SU-DHL-6 (cell line): ENCODE results near the gene HCFC1R1.

ENCODE experiments used
- H2AFZ ChIP-seq: fragments of 200-600 bp; sonication (generic); 2 replicates; pipeline ENCODE4 v1.6.1; 2014; ENCODE audit warnings: low read depth, mild to moderate bottlenecking, moderate library complexity, mixed read lengths, antibody characterized with exemption, low read length; ENCODE audit not compliant: severe bottlenecking
- H3F3A ChIP-seq: fragments of 200-600 bp; shearing (Covaris generic); 2 replicates; pipeline ENCODE4 v1.6.0; 2016; ENCODE audit warnings: antibody characterized with exemption, mild to moderate bottlenecking; ENCODE audit not compliant: insufficient read depth
- H3K27ac ChIP-seq: fragments of 200-600 bp; sonication (generic); 2 replicates; pipeline ENCODE4 v1.5.1; 2016; ENCODE audit warnings: low read depth, mild to moderate bottlenecking, low read length, moderate library complexity, mixed read lengths
- H3K27me3 ChIP-seq: fragments of 200-600 bp; sonication (generic), shearing (Covaris generic); 2 replicates; pipeline ENCODE4 v1.6.0; 2014; ENCODE audit warnings: mild to moderate bottlenecking, low read length
- H3K36me3 ChIP-seq: fragments of 200-600 bp; sonication (generic); 2 replicates; pipeline ENCODE4 v1.6.1; 2014; ENCODE audit warnings: mild to moderate bottlenecking, low read length, mixed read lengths
- H3K4me2 ChIP-seq: fragments of 300-600, 200-600 bp; shearing (Covaris generic), sonication (generic); 2 replicates; pipeline ENCODE4 v1.6.0; 2014; ENCODE audit warnings: low read length, low read depth, mild to moderate bottlenecking; ENCODE audit not compliant: poor library complexity, severe bottlenecking
- H3K4me3 ChIP-seq: fragments of 200-600 bp; sonication (generic); 2 replicates; pipeline ENCODE4 v1.5.1; 2014; ENCODE audit warnings: antibody characterized with exemption, low read length, mild to moderate bottlenecking, mixed read lengths; ENCODE audit not compliant: insufficient read depth, poor library complexity, severe bottlenecking
- H3K79me2 ChIP-seq: fragments of 200-600 bp; sonication (generic); 2 replicates; pipeline ENCODE4 v1.6.1; 2014; ENCODE audit warnings: mild to moderate bottlenecking, low read length, moderate library complexity; ENCODE audit not compliant: insufficient read depth
- H3K9ac ChIP-seq: fragments of 200-600 bp; sonication (generic); 2 replicates; pipeline ENCODE4 v1.7.0; 2014; ENCODE audit warnings: mild to moderate bottlenecking, low read length
- H3K9me2 ChIP-seq: fragments of 200-600 bp; sonication (generic); replicated peaks from 2 replicates; pipeline ENCODE4 v1.6.1; 2014; ENCODE audit warnings: low read length; ENCODE audit not compliant: insufficient read depth
- H3K9me3 ChIP-seq: fragments of 200-600 bp; sonication (generic); 2 replicates; pipeline ENCODE4 v1.6.1; 2014; ENCODE audit warnings: low read length, mixed read lengths; ENCODE audit not compliant: insufficient read depth
- H4K20me1 ChIP-seq: fragments of 200-600 bp; sonication (generic); 2 replicates; pipeline ENCODE4 v1.6.1; 2014; ENCODE audit warnings: low read depth, mild to moderate bottlenecking, antibody characterized with exemption, low read length, moderate library complexity, mixed read lengths
- EZH2phosphoT487 ChIP-seq: fragments of 200-600 bp; sonication (generic), shearing (Covaris generic); conservative IDR thresholded peaks from 2 replicates; pipeline ENCODE4 v1.6.1; 2018; ENCODE audit warnings: mild to moderate bottlenecking, antibody characterized with exemption, low read length, moderate library complexity, mixed read lengths
- TF ChIP-seq, protein P1 (sequence below): fragments of 200-600 bp; sonication (generic); IDR thresholded peaks from one replicate; pipeline ENCODE4 v1.5.1; 2017; ENCODE audit warnings: antibody characterized with exemption, mild to moderate bottlenecking, low read length, moderate library complexity; ENCODE audit not compliant: insufficient read depth, poor library complexity, severe bottlenecking

HCFC1R1 gene

DNA sequence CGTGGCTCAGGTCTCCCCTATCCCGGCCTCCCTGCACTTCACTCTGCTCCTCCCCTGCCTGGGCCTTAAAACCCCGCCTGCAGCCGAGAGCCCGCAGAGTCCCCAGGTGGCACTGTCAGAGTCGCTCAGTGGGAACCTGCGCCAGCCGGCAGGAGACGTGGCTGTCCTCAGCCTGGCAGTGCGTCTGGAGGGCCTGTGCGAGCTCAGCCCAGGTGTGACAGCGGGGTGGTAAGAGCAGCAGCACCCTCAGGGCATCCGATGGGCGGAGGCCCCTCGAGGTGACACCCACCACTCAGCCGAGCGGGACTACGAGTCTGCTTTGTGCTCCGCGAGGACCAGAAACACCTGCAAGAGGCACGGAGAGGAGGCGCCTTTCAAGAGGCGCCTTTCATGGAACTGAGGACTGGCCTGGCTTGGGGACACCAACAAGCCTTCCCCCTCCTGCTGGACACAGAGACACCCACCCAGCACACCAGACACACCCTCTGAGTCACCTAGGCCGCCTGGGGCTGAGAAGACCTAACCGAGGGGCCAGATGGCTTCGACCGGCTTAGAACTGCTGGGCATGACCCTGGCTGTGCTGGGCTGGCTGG is 10.8 kb downstream of the HCFC1R1 start, which contains the start of gene CLDN9:
TSS of gene CLDN9 (plus strand) at position 96 of the 593 bp plus-strand sequence. CDS start at position 536, 440 bp downstream.
- Histone ChIP-seq H3K36me3 (no peaks in the 10 kb centered on the region), H2AFZ (no peak within 1 kb of the TSS), H3K9ac (no peak within 1 kb of the TSS), H3K79me2 (no peaks in the 10 kb centered on the region), H3K27ac (no peak within 1 kb of the TSS), H3K9me2 (no peaks in the 10 kb centered on the region), H3F3A (no peaks in the 10 kb centered on the region), H3K27me3 (no peaks in the 10 kb centered on the region), H3K4me2 (no peak within 1 kb of the TSS), H3K9me3 (no peaks in the 10 kb centered on the region), H4K20me1 (no peaks in the 10 kb centered on the region), H3K4me3 (no peak within 1 kb of the TSS)
- TF ChIP-seq, protein P1, sequence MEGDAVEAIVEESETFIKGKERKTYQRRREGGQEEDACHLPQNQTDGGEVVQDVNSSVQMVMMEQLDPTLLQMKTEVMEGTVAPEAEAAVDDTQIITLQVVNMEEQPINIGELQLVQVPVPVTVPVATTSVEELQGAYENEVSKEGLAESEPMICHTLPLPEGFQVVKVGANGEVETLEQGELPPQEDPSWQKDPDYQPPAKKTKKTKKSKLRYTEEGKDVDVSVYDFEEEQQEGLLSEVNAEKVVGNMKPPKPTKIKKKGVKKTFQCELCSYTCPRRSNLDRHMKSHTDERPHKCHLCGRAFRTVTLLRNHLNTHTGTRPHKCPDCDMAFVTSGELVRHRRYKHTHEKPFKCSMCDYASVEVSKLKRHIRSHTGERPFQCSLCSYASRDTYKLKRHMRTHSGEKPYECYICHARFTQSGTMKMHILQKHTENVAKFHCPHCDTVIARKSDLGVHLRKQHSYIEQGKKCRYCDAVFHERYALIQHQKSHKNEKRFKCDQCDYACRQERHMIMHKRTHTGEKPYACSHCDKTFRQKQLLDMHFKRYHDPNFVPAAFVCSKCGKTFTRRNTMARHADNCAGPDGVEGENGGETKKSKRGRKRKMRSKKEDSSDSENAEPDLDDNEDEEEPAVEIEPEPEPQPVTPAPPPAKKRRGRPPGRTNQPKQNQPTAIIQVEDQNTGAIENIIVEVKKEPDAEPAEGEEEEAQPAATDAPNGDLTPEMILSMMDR, result no peak
- TF ChIP-seq EZH2phosphoT487, result no peak

- H4K20me1 ChIP-seq, result no peaks in the 10 kb centered on the region
- no peaks in the 10 kb centered on the region for H3K9me2 ChIP-seq
- H3K9me3 ChIP-seq, result no peaks in the 10 kb centered on the region
- H3K4me3 ChIP-seq, result no peak overlapping the region
- H3K27ac ChIP-seq, result no peak overlapping the region
- H3K9ac ChIP-seq, result no peak overlapping the region
- no peak overlapping the region for H3K4me2 ChIP-seq
- H3F3A ChIP-seq, result no peaks in the 10 kb centered on the region
- TF ChIP-seq, protein P1, result no peak
- TF ChIP-seq EZH2phosphoT487, result no peak
- H3K36me3 ChIP-seq, result no peaks in the 10 kb centered on the region
- no peak overlapping the region for H2AFZ ChIP-seq
- H3K79me2 ChIP-seq, result no peaks in the 10 kb centered on the region
- no peaks in the 10 kb centered on the region for H3K27me3 ChIP-seq
Measured at GRCh38 chr16:3012246-3012645, 11.5 kb downstream of the HCFC1R1 start.

DNA sequence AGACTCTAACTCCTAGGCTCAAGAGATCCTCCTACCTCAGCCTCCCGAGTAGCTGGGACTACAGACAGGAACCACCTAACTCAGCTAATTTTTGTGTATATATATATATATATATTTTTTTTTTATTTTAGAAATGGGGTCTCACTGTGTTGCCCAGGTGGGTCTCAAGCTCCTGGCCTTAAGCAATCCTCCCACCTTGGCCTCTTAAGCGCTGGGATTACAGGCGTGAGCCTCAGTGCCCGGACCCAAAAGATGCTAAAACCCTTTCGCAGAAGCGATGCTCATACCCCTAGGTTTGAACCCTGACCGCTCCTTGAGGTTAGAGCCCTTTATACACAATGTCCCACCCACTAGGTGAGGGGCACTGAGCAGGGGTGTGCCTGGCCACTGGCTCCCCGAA is 13.2 kb downstream of the HCFC1R1 start:
- Histone ChIP-seq H3K27me3 (no peaks in the 10 kb centered on the region), H3K9ac (no peak overlapping the region), H3K79me2 (no peaks in the 10 kb centered on the region), H4K20me1 (no peaks in the 10 kb centered on the region), H2AFZ (no peak overlapping the region), H3F3A (no peaks in the 10 kb centered on the region), H3K4me2 (no peak overlapping the region), H3K9me3 (no peaks in the 10 kb centered on the region), H3K4me3 (no peak overlapping the region), H3K36me3 (no peaks in the 10 kb centered on the region), H3K27ac (no peak overlapping the region), H3K9me2 (no peaks in the 10 kb centered on the region)
- TF ChIP-seq EZH2phosphoT487, result no peak
- TF ChIP-seq, protein P1, result no peak
